HepG2 (cell line): ENCODE measurements around the gene CEP128.

Experiments
- CTCF ChIP-seq: sonication (generic); formaldehyde crosslinking; IDR thresholded peaks from 2 replicates; pipeline ENCODE4 v1.5.0; 2020; ENCODE audit warnings: mild to moderate bottlenecking, missing genetic modification reagents, moderate library complexity
- GPBP1L1 ChIP-seq: sonication (generic); formaldehyde crosslinking; IDR thresholded peaks from 2 replicates; pipeline ENCODE4 v1.5.0; 2020; ENCODE audit warnings: mild to moderate bottlenecking, missing genetic modification reagents
- HNF4G ChIP-seq, 2 experiments: sonication (generic) in 1 of 2; formaldehyde crosslinking in 1 of 2; IDR thresholded peaks; 2 replicates each; pipeline versions ENCODE4 v1.4.0 to v1.6.1; 2011 to 2020; ENCODE audit warnings: borderline replicate concordance in 2 of 2, low read depth in 2 of 2, mild to moderate bottlenecking in 2 of 2, low read length in 1 of 2, missing genetic modification reagents in 1 of 2, moderate library complexity in 1 of 2
- MYC ChIP-seq: sonication (generic); formaldehyde crosslinking; IDR thresholded peaks from 2 replicates; pipeline ENCODE4 v1.9.0; 2021; ENCODE audit warnings: missing genetic modification reagents, borderline replicate concordance
- ZNF274 ChIP-seq: sonication (generic); formaldehyde crosslinking; IDR thresholded peaks from 2 replicates; pipeline ENCODE4 v1.5.1; 2020; ENCODE audit warnings: mild to moderate bottlenecking, missing genetic modification reagents
- ZNF331 ChIP-seq: sonication (generic); formaldehyde crosslinking; IDR thresholded peaks from 2 replicates; pipeline ENCODE4 v1.4.0; 2020; ENCODE audit warnings: missing genetic modification reagents
- ZSCAN21 ChIP-seq: sonication (generic); formaldehyde crosslinking; IDR thresholded peaks from 2 replicates; pipeline ENCODE4 v1.8.0; 2022; ENCODE audit warnings: mild to moderate bottlenecking, missing genetic modification reagents, moderate library complexity, borderline replicate concordance
- ZSCAN31 ChIP-seq: sonication (generic); formaldehyde crosslinking; IDR thresholded peaks from 2 replicates; pipeline ENCODE4 v1.5.0; 2020; ENCODE audit warnings: low read depth, mild to moderate bottlenecking, missing genetic modification reagents
- TF ChIP-seq, protein P1 (sequence below), 2 experiments: sonication (generic) in 1 of 2; formaldehyde crosslinking in 1 of 2; IDR thresholded peaks; 2 replicates each; pipeline versions ENCODE4 v1.5.1 to v1.6.1; 2011 to 2020; ENCODE audit warnings: borderline replicate concordance in 1 of 2, low read depth in 1 of 2, low read length in 1 of 2, mild to moderate bottlenecking in 1 of 2, missing genetic modification reagents in 1 of 2, moderate library complexity in 1 of 2

DNA sequence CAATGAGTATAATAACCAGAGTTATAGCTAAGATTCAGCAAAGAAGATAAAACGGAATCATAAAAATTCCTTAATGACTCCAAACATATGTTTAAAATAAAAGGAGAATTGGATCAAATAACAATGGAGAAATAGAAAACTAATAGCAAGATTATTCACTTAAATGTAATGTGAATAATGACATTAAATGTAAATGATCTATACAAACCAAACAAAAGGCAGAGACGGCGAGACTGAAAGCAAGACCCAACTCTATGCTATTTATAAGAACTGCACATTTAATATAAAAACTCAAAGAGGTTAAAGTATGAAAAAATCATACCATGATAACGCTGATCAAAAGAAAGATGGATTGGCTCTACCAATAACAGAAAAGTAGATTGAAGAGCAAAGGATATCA is 10.0 kb upstream of the CEP128 start:
- TF ChIP-seq ZNF274 (CRISPR knock-in tag) (no peak), ZSCAN21 (no peak), HNF4G (IDR thresholded peaks at IDR 0.05; ENCODE audit: borderline replicate concordance, low read depth, low read length) (no peak), HNF4G (CRISPR knock-in tag; IDR thresholded peaks at IDR 0.05; ENCODE audit: borderline replicate concordance, low read depth) (no peak), ZNF331 (CRISPR knock-in tag) (no peak), GPBP1L1 (no peak), CTCF (no peak), ZSCAN31 (CRISPR knock-in tag) (no peak), MYC (CRISPR knock-in tag) (no peak)
- TF ChIP-seq, protein P1, sequence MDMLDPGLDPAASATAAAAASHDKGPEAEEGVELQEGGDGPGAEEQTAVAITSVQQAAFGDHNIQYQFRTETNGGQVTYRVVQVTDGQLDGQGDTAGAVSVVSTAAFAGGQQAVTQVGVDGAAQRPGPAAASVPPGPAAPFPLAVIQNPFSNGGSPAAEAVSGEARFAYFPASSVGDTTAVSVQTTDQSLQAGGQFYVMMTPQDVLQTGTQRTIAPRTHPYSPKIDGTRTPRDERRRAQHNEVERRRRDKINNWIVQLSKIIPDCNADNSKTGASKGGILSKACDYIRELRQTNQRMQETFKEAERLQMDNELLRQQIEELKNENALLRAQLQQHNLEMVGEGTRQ (IDR thresholded peaks at IDR 0.05; ENCODE audit: low read depth, low read length), result no peak
- TF ChIP-seq, protein P1 (CRISPR knock-in tag; IDR thresholded peaks at IDR 0.05; ENCODE audit: borderline replicate concordance), result no peak
